Measurements from ENCODE around the gene GNG7.

DNA sequence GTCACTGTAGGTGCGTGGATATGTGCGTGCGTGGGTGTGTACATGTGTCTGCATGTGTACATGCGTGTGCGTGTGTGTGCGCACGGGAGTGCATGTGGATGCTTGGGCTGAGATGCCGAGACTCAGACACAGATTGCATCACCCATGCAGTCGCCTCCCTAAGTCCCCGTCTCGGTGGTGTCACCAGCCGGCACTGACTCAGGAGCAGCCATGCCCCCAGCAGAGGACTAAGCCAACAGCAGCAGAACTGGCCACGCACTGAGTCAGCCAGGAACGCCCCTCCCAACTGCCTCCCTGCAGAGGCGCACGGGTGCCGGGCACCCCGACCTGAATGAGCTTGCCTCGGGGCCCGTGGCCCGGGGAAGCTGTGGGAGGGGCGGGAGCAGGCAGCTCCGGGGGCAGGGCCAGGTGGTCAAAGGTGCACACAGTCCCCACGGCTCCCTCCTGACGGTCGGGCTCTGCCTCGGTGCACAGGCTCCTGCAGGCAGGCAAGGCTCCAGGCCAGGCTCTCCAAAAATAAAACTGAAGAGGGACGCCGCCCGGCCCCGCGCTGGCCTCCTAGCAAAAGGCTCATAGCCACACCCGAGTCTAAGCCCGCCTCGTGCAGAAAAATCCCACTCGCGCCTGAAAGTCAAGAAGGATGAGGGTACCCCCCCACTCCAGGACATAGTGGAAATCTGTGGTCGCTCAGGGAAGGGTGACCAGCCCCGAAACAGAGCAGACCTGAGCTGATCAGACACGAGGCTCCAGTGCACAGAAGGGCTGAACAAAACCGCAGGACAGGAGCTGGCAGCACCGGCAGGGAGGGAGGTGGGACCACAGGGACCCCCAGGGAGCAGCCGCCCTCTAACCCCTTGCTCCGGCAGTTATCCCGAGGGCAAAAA, 177.4 kb downstream of the GNG7 start:
- TF ChIP-seq, protein P1, sequence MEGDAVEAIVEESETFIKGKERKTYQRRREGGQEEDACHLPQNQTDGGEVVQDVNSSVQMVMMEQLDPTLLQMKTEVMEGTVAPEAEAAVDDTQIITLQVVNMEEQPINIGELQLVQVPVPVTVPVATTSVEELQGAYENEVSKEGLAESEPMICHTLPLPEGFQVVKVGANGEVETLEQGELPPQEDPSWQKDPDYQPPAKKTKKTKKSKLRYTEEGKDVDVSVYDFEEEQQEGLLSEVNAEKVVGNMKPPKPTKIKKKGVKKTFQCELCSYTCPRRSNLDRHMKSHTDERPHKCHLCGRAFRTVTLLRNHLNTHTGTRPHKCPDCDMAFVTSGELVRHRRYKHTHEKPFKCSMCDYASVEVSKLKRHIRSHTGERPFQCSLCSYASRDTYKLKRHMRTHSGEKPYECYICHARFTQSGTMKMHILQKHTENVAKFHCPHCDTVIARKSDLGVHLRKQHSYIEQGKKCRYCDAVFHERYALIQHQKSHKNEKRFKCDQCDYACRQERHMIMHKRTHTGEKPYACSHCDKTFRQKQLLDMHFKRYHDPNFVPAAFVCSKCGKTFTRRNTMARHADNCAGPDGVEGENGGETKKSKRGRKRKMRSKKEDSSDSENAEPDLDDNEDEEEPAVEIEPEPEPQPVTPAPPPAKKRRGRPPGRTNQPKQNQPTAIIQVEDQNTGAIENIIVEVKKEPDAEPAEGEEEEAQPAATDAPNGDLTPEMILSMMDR (IDR thresholded peaks at IDR 0.05; ENCODE audit: extremely low read depth in 1 of 2, insufficient read depth in 1 of 2, low read depth in 1 of 2, low read length in 2 of 2) = no peak
- no peak for TF ChIP-seq POLR2A (IDR thresholded peaks at IDR 0.05; ENCODE audit: low read depth, low read length)
- TF ChIP-seq POLR2AphosphoS5 (IDR thresholded peaks at IDR 0.05; ENCODE audit: insufficient read depth, low read depth, low read length) = no peak
- TF ChIP-seq EZH2 (IDR thresholded peaks at IDR 0.05; ENCODE audit: borderline replicate concordance, low read depth, low read length, severe bottlenecking) = no peak
- TF ChIP-seq FOS (IDR thresholded peaks at IDR 0.05; ENCODE audit: borderline replicate concordance, insufficient read depth, low read length) = no peak
- TF ChIP-seq, protein P2, sequence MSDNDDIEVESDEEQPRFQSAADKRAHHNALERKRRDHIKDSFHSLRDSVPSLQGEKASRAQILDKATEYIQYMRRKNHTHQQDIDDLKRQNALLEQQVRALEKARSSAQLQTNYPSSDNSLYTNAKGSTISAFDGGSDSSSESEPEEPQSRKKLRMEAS (IDR thresholded peaks at IDR 0.05; ENCODE audit: insufficient read depth, insufficient read length) = no peak
- TF ChIP-seq JUN (IDR thresholded peaks at IDR 0.05; ENCODE audit: borderline replicate concordance, insufficient read depth, insufficient read length, low read depth) = no peak
- TF ChIP-seq GATA2 (IDR thresholded peaks at IDR 0.05; ENCODE audit: insufficient read depth, insufficient read length, low read depth, low read length) = no peak
- no peak for TF ChIP-seq MYC (IDR thresholded peaks at IDR 0.05; ENCODE audit: low read depth, low read length)

Measured in endothelial cell of umbilical vein (primary cell).